ENCODE measurements around the gene DNAJC11. TPM values are rescaled to one million over a fixed set of nuclear protein-coding genes. Genes with fewer than 3 reads are reported as not detected.
A peak's percentile ranks its signal among the peaks of the same experiment; 100 is the strongest.

DNAJC11 gene
- total RNA-seq, 1 donor from 2014 or later = 47.6 TPM

GRCh38 chr1:6613361-6614018 is 88.1 kb downstream of the DNAJC11 start, which contains the start of gene PHF13:
Gene PHF13, plus strand, starts transcription at chr1:6613731. Its CDS starts 336 bp downstream, at chr1:6614067.
- H3K4me2 ChIP-seq = peak within 1 kb of the TSS; percentile 94
- peaks cover 49% of the 10 kb centered on the region for H3K79me2 ChIP-seq (ENCODE audit: low read depth)
- no peaks in the 10 kb centered on the region for H3K9me3 ChIP-seq (ENCODE audit: low read depth)
- H4K20me1 ChIP-seq (ENCODE audit: low read depth) = peaks cover 44% of the 10 kb centered on the region
- H3K9me3 Mint-ChIP-seq = no peaks in the 10 kb centered on the region
- H3K4me1 ChIP-seq = peaks cover 8% of the 10 kb centered on the region
- peaks cover 11% of the 10 kb centered on the region for H3K27me3 ChIP-seq
- TF ChIP-seq EZH2 (IDR thresholded peaks at IDR 0.05) (no peak), EZH2phosphoT487 (IDR thresholded peaks at IDR 0.05) (no peak), CTCF (IDR thresholded peaks at IDR 0.05) (no peak)
- peak within 1 kb of the TSS; percentile 96 for H3K4me3 Mint-ChIP-seq
- peak within 1 kb of the TSS; percentile 11 for H2AFZ ChIP-seq (replicated peaks)
- peak; percentile 100 for DNase-seq (ENCODE audit: low spot score)
- H3K27ac ChIP-seq = peak within 1 kb of the TSS; percentile 64
- H3K27me3 Mint-ChIP-seq (ENCODE audit: insufficient read depth, low read depth) = peaks cover 8% of the 10 kb centered on the region
- H3K27ac Mint-ChIP-seq = peak within 1 kb of the TSS; percentile 94
- peaks cover 26% of the 10 kb centered on the region for H3F3A ChIP-seq (ENCODE audit: low read depth)
- no peaks in the 10 kb centered on the region for H3K36me3 ChIP-seq
- H3K4me1 Mint-ChIP-seq = peaks cover 27% of the 10 kb centered on the region
- peak within 1 kb of the TSS; percentile 65 for H3K9ac ChIP-seq
- peaks cover 11% of the 10 kb centered on the region for H3K36me3 Mint-ChIP-seq
- peak within 1 kb of the TSS; percentile 99 for H3K4me3 ChIP-seq

- no peaks in the 10 kb centered on the region for H3K9me3 Mint-ChIP-seq
- peaks cover 11% of the 10 kb centered on the region for H3K27me3 ChIP-seq
- H3K27ac ChIP-seq = no peak overlapping the region
Measured at GRCh38 chr1:6612641-6613360, 88.8 kb downstream of the DNAJC11 start.

GRCh38 chr1:6603915-6604558 is 97.6 kb downstream of the DNAJC11 start:
- H3K9ac ChIP-seq = no peak overlapping the region
- H3K79me2 ChIP-seq (ENCODE audit: low read depth) = peaks cover 29% of the 10 kb centered on the region
- H4K20me1 ChIP-seq (ENCODE audit: low read depth) = peaks cover 28% of the 10 kb centered on the region
- peak overlapping the region; percentile 99 for H3K4me2 ChIP-seq
- peak overlapping the region; percentile 78 for H2AFZ ChIP-seq (replicated peaks)
- peaks cover 23% of the 10 kb centered on the region for H3K27me3 ChIP-seq
- Mint-ChIP-seq H3K4me3 (peak overlapping the region; percentile 84), H3K27ac (peak overlapping the region; percentile 99), H3K4me1 (peaks cover 36% of the 10 kb centered on the region), H3K9me3 (no peaks in the 10 kb centered on the region), H3K36me3 (no peaks in the 10 kb centered on the region), H3K27me3 (ENCODE audit: insufficient read depth, low read depth) (peaks cover 8% of the 10 kb centered on the region)
- H3K9me3 ChIP-seq (ENCODE audit: low read depth) = no peaks in the 10 kb centered on the region
- no peaks in the 10 kb centered on the region for H3K36me3 ChIP-seq
- peak; percentile 9 for TF ChIP-seq EZH2phosphoT487 (IDR thresholded peaks at IDR 0.05)
- TF ChIP-seq CTCF (IDR thresholded peaks at IDR 0.05) = peak; percentile 26
- no peak for TF ChIP-seq EZH2 (IDR thresholded peaks at IDR 0.05)
- DNase-seq (ENCODE audit: low spot score) = peak; percentile 89
- peaks cover 45% of the 10 kb centered on the region for H3F3A ChIP-seq (ENCODE audit: low read depth)
- peak overlapping the region; percentile 65 for H3K4me3 ChIP-seq
- H3K4me1 ChIP-seq = peaks cover 33% of the 10 kb centered on the region
- H3K27ac ChIP-seq = peak overlapping the region; percentile 31

More at GRCh38 chr1:6612641-6613360, 88.8 kb downstream of the DNAJC11 start:
- H4K20me1 ChIP-seq (ENCODE audit: low read depth) = peaks cover 37% of the 10 kb centered on the region
- peaks cover 42% of the 10 kb centered on the region for H3K79me2 ChIP-seq (ENCODE audit: low read depth)
- no peaks in the 10 kb centered on the region for H3K36me3 ChIP-seq
- peak overlapping the region; percentile 22 for H3K9ac ChIP-seq
- peaks cover 11% of the 10 kb centered on the region for H3K36me3 Mint-ChIP-seq
- H3K9me3 ChIP-seq (ENCODE audit: low read depth) = no peaks in the 10 kb centered on the region
- peaks cover 27% of the 10 kb centered on the region for H3K4me1 Mint-ChIP-seq
- H3K4me3 Mint-ChIP-seq = peak overlapping the region; percentile 96
- H3K4me3 ChIP-seq = peak overlapping the region; percentile 99
- H3K4me2 ChIP-seq = peak overlapping the region; percentile 81
- peak overlapping the region; percentile 11 for H2AFZ ChIP-seq (replicated peaks)
- H3K27ac Mint-ChIP-seq = peak overlapping the region; percentile 94
- peaks cover 26% of the 10 kb centered on the region for H3F3A ChIP-seq (ENCODE audit: low read depth)
- TF ChIP-seq EZH2 (IDR thresholded peaks at IDR 0.05) = no peak
- no peak for TF ChIP-seq EZH2phosphoT487 (IDR thresholded peaks at IDR 0.05)
- no peak for TF ChIP-seq CTCF (IDR thresholded peaks at IDR 0.05)
- peak; percentile 65 for DNase-seq (ENCODE audit: low spot score)
- peaks cover 8% of the 10 kb centered on the region for H3K4me1 ChIP-seq
- peaks cover 8% of the 10 kb centered on the region for H3K27me3 Mint-ChIP-seq (ENCODE audit: insufficient read depth, low read depth)

All from neural progenitor cell (in vitro differentiated cells).